Heart right ventricle (tissue), 16 donors: ENCODE data around the gene HS3ST5. TPM values are rescaled to one million over a fixed set of nuclear protein-coding genes. Genes with fewer than 3 reads are reported as not detected.

Experiments
- ATAC-seq, 8 donors: fragments of 200-7000 bp; cut with Tn5 transposase; one replicate each; pipeline ENCODE4 v1.9.1; 2020; ENCODE audit warnings: mild to moderate bottlenecking in 8 of 8, moderate library complexity in 8 of 8, moderate number of reproducible peaks in 1 of 8
- DNase-seq, 2 donors: peaks; one replicate each; pipeline ENCODE4 v3.0.0-alpha.2; 2020
- H3K27ac ChIP-seq, 10 donors: fragments of 200-600 bp; sonication (generic) in 2 of 10; one replicate each; pipeline versions ENCODE4 v1.5.0 to v1.8.0; 2020 to 2022; ENCODE audit warnings: mild to moderate bottlenecking in 3 of 10
- H3K27me3 ChIP-seq, 7 donors: fragments of 200-600 bp; one replicate each; pipeline ENCODE4 v1.8.0; 2021 to 2022; ENCODE audit warnings: mild to moderate bottlenecking in 2 of 7
- H3K36me3 ChIP-seq, 9 donors: fragments of 200-600 bp; sonication (generic) in 1 of 9; one replicate each; pipeline versions ENCODE4 v1.5.0 to v1.8.0; 2020 to 2022; ENCODE audit warnings: mild to moderate bottlenecking in 2 of 9
- H3K4me1 ChIP-seq, 9 donors: fragments of 200-600 bp; sonication (generic) in 1 of 9; one replicate each; pipeline versions ENCODE4 v1.5.0 to v1.8.0; 2020 to 2022; ENCODE audit warnings: mild to moderate bottlenecking in 4 of 9
- H3K4me3 ChIP-seq, 10 donors: fragments of 200-600 bp; sonication (generic) in 2 of 10; one replicate each; pipeline versions ENCODE4 v1.5.0 to v1.8.0; 2020 to 2022; ENCODE audit warnings: mild to moderate bottlenecking in 7 of 10, moderate library complexity in 2 of 10
- H3K9me3 ChIP-seq, 11 donors: fragments of 200-600 bp in 10 of 11; sonication (generic) in 2 of 11; one replicate each; pipeline versions ENCODE4 v1.5.0 to v1.8.0; 2013 to 2022; ENCODE audit warnings: mild to moderate bottlenecking in 2 of 11, control low read depth in 1 of 11, moderate library complexity in 1 of 11
- CTCF ChIP-seq, 9 donors: fragments of 200-600 bp; sonication (generic) in 2 of 9; IDR thresholded peaks; one replicate each; pipeline versions ENCODE4 v1.5.0 to v1.8.0; 2021 to 2022; ENCODE audit warnings: antibody characterized with exemption in 9 of 9, mild to moderate bottlenecking in 5 of 9, moderate library complexity in 1 of 9
- WGBS, 2 donors: extraction: QIAGEN DNeasy Blood & Tissue Kit; methylation state at CpG; one replicate each; pipeline ENCODE4 v1.1.7; 2013; ENCODE audit warnings: inconsistent platforms in 1 of 2; 5-methylcytosine and 5-hydroxymethylcytosine counted together
- intact Hi-C, 10 donors: fragments of 100-400 bp; cut with DNase I; formaldehyde crosslinking; loops; one replicate each; pipeline versions ENCODE4 v1.11.1 to v1.14.2; 2022
- polyA plus RNA-seq, 2 donors: library from polyadenylated mRNA; stranded (reverse); fragments of 200-250 nt; gene quantifications; one replicate each; pipeline ENCODE4 v1.2.3, GENCODE V29; 2013
- total RNA-seq, 10 donors: library from RNA; stranded (reverse); fragmentation: NEBNext Ultra II Directional in 3 of 10; extraction: Animal tissue kit (Norgen Biotek cat#: 25700) in 3 of 10; gene quantifications; one replicate each; pipeline versions ENCODE4 v1.2.1 to v1.2.4, GENCODE V29; 2021 to 2023
- donor health status: Arrhythmogenic right ventricular cardiomyopathy.
- donor health status: ischemic (EF 13 %, LVEDD 7.1; RV severe dilation, severe dysfunction).
- donor health status: healthy with polysubstance abuse.
- donor health status: DM: no; HTN: yes; CAD: no.
- donor health status: DM: no; HTN: no; CAD: no.
- donor health status: ischemic (EF 25% LVEDD 6.9; RV normal size, moderate dysfunction).
- donor health status: ischemic (EF 25% LVEDD 5.7; RV mildly dilated, moderate dysfunction).
- donor health status: healthy.
- donor health status: DM: yes; HTN: yes; CAD: no.
- donor health status: Ischemic cardiomyopathy.
- donor health status: ischemic (EF 35%, LVEDD 5.7; RV mildly dilated, moderate dysfunction).
- donor health status: nonischemic (EF 11% LVEDD 7.7; RV severe dilation, severe dysfunction).
- donor health status: DM: yes; HTN: yes; CAD: no.
- donor health status: PGD.
- donor health status: ischemic (EF 29% LVEDD 5.4; RV normal size, mild dysfunction).
- donor health status: nonischemic (EF 23%, LVEDD 6.1; RV moderate dilation, normal function).

HS3ST5 gene
- total and polyA plus RNA-seq, 12 donors, result not detected

DNA sequence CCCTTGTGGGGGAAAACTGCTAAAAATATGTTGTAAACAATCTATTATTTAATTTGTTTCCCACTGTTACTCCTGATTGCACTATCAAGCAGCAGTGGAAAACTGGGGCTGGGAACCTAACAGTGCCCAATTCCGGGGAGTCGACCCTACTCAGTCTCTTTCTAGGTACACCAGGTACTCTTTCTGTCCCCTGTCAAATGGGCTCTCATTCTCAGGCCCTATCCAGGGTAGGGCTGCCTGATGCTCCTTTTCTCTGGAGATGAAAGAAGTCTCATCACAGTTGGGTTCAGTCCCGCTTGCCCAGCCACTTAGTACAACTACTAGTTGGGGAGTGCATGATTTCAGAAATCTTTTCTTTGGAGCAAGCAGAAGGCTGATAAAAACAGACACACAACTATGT, 52.0 kb downstream of the HS3ST5 start:
- DNase-seq (no peak), ATAC-seq (no peak)
- intact Hi-C loops, result no loop called here
- H3K4me1 ChIP-seq, result no peaks in the 10 kb centered on the region
- H3K4me3 ChIP-seq, result no peak overlapping the region
- H3K27ac ChIP-seq, result no peak overlapping the region
- H3K36me3 ChIP-seq, result no peaks in the 10 kb centered on the region
- H3K9me3 ChIP-seq, result no peaks in the 10 kb centered on the region
- 82 to 90% methylated on average over 3 of the region's 3 CpGs for WGBS, 2 donors
- H3K27me3 ChIP-seq, result peaks cover 0 to 4% (median 0%) of the 10 kb centered on the region in 7 donors
- no peak for TF ChIP-seq CTCF (IDR thresholded peaks at IDR 0.05)

GRCh38 chr6:114288701-114289495, 53.9 kb downstream of the HS3ST5 start:
- no peaks in the 10 kb centered on the region for H3K36me3 ChIP-seq
- peaks cover 0 to 4% (median 0%) of the 10 kb centered on the region in 7 donors for H3K27me3 ChIP-seq
- no peaks in the 10 kb centered on the region for H3K4me1 ChIP-seq
- H3K4me3 ChIP-seq, result no peak overlapping the region
- H3K9me3 ChIP-seq, result no peaks in the 10 kb centered on the region
- TF ChIP-seq CTCF (IDR thresholded peaks at IDR 0.05), result no peak
- H3K27ac ChIP-seq, result no peak overlapping the region
- intact Hi-C loops, result no loop called here
- DNase-seq, result no peak
- 60 to 69% methylated on average over 3 of the region's 3 CpGs for WGBS, 2 donors
- no peak for ATAC-seq

DNA sequence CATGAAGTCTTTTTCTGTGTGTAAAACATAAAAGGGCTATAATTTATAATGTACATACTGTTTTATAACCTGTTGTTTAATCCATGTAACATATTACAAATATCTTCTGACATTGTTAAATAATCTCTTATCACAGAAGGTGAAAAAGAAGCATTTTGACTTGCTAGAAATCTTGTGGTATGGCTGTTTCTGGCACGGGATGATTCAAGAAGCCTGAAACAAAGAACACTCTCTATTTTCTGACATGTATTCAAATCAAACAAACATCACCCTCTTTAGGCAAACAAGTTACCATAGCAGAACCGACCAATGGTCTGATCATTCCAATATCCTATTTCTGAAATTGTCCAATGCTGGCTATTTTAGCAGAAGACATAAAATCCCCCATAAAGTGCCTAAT, 55.4 kb downstream of the HS3ST5 start:
- ATAC-seq (no peak), DNase-seq (no peak)
- Histone ChIP-seq H3K36me3 (no peaks in the 10 kb centered on the region), H3K9me3 (no peaks in the 10 kb centered on the region), H3K27me3 (peaks cover 0 to 4% (median 0%) of the 10 kb centered on the region in 7 donors), H3K4me3 (no peak overlapping the region), H3K27ac (no peak overlapping the region), H3K4me1 (no peaks in the 10 kb centered on the region)
- 74 to 78% methylated on average over 2 of the region's 2 CpGs for WGBS, 2 donors
- no peak for TF ChIP-seq CTCF (IDR thresholded peaks at IDR 0.05)
- intact Hi-C loops, result no loop called here

GRCh38 chr6:114286211-114286610, 56.6 kb downstream of the HS3ST5 start:
- DNase-seq, result no peak
- Histone ChIP-seq H3K4me3 (no peak overlapping the region), H3K27ac (no peak overlapping the region), H3K36me3 (no peaks in the 10 kb centered on the region), H3K9me3 (no peaks in the 10 kb centered on the region), H3K4me1 (no peaks in the 10 kb centered on the region), H3K27me3 (peaks cover 0 to 4% (median 0%) of the 10 kb centered on the region in 7 donors)
- 84 to 88% methylated on average over 2 of the region's 2 CpGs for WGBS, 2 donors
- no peak for TF ChIP-seq CTCF (IDR thresholded peaks at IDR 0.05)
- intact Hi-C loops, result no loop called here
- no peak for ATAC-seq
